GM18511 (cell line): ENCODE results near the gene SLC16A2.
"Not testable (repeated sequence)": the region's sequence is repeated elsewhere in the genome, so short reads cannot be mapped to it uniquely, and the experiment has no call there.

Source experiments
- ATAC-seq: cut with Tn5 transposase; IDR thresholded peaks from one replicate; pipeline ENCODE4 v1.9.1; 2021; ENCODE audit warnings: mild to moderate bottlenecking, moderate library complexity; ENCODE audit not compliant: unreplicated experiment

SLC16A2 gene

DNA sequence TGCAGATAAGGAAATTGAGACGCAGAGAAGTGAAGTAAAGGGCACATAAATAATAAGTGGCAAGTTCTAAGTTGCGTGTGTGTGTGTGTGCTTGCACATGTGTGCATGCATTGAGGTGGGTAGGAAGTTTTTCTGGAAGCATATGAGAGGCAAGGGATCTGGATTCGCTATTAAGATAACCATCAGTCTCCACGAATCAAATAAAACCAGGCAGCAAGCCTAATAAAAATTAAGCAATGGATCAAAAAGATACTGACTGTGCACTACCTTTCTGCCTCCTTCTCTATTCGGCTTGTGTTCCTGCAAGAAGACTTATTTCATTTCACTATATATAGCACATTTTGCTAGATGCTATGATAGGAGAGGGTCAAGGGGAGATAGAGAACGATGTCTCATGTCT, 23.8 kb downstream of the SLC16A2 start:
- no peak for ATAC-seq

DNA sequence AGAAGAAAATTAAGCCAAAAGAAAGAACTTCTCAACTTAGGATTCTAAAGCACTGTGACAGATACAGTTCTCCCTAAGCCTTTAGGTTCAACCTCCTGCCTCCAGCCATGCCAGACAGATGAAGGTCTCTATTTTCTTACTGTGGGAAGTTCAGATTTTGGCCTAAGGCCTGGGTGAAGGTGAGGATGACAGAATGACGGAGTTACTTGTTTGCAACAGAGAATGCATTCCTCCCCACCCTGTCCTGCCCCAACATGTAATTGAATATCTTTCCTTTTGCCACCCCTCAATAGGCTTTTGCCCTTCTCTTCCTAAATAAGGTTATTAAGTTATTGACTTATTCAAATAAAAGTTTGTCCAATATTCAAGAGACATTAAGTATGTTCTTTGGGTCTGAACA, 25.6 kb downstream of the SLC16A2 start:
- no peak for ATAC-seq

DNA sequence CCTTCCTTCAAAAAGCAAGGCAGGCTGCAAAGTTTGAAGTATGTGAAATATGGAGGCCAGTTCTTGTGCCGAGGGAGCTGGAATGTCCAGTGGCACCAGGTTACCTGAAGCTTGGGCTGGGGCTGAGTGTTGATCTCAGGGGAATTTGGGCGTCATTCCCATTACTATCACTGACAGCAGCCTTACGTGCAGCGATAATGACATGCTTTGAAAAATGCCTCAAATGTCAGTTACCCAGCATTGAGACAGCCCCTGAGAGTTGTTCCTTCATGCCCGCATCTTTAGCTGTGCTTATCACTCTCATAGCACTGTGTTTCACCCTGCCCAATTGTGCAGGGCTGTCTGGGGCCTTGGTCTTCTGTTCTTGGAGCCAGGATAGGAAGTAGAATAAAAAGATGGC, 27.4 kb downstream of the SLC16A2 start:
- ATAC-seq, result no peak

DNA sequence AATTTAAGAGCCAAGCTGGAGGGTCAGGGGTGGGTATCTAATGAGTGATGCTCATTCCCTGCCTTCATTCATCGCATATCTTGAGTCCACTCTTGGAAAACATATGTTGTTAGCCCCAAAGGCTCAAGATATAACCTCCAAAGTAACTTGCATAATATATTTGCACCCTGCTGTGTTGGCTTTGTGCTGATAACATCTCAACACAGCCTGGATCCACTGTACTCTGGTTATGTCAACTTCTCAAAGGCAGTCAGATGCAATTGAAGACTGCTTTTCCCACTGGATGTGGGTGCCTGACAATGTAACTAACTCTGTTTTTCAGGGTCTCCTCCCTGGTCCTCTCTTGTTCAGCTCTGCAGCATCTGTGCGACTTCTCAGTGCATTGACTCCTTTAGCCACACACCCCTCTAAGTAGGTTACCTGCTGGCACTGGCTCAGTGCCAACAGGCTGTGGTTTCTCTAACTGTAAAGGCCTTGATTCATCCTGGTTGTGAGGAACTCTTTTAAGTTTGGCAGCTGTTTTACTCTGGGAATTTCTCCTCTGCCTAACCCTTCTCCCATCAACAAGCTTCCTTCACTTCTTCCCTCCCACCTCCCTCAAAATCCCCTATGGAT, 28.1 kb downstream of the SLC16A2 start:
- ATAC-seq, result no peak

DNA sequence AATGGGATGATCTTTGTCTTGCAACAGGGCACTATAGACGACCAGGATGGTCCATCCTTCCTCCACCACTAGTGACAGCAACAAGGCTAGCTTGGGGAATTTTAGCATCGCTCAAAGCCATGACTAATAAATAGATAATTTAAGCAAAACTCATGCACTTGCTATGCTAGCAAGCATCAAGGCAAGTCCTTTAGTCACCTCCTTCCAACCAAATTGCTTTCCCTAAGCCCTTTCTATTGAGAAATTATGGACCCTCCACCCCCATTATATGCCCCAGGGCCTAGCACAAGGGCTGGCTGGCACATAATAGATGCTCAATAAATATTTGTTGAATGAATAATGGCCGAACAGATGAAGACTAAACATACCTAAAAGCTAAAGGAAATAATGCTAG, 28.6 kb downstream of the SLC16A2 start:
- ATAC-seq, result no peak

DNA sequence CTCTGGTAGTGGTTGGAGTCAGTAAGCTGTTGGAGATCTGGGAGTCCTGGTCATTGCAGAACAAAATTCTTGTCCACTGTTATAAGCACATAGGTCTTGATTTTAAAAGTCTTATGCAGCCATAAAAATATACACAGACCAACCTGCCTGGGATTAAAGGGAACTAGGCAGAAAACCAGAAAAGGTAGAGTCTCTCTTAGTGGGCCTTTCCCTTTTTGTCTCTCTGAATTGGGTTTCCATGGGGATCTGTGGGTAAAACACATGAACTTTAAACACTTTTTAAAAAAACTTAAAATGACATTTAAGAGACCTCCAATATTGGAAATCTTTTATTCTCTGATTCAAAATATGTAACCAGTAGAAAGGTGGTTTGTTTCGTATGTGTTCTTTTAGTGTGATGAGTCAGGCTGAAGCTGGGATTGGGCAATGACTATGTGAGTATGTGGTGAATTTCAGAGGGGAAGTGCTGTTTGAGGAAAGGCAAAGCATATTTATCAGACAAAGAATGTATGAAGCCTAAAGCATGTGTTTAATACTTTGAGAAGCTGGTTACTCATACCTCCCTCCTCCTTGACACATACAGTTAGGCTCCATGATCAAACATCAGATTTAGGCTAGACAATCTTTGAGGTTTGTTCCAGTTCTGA, 29.6 kb downstream of the SLC16A2 start:
- no peak for ATAC-seq

DNA sequence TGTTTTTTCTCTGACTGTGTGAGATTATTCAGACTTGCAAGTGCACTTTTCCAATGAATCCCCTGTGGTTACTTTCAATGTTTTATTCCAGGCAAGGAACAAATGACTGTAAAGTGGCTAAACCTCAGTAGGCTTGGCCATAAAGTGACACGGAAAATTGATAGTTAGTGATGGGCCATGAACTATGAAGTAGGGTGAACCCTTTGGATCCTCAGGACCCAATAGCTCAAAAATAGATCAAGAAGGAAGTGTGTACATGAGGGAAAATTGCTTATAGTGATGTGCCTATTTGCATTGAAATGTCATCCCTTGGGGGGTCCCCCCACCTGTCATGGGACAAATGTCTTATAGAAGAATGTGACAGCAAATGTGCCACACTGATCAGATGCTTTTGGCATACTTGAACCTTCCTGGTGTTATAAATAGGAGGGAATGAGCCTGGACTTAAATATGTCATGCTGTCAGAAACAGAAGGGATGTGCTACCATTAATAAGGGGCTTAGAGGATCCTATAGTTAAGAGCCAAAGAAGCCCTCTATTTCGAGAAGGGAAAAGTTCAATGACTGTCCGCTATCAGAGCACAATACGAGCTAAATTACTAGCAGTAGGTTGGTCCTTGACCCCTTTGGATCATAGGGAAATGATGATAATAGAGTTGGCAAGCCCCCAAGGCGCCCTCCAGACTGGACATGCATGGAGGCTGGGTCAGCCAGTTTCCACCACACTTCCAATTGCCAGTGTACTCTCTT, 30.3 kb downstream of the SLC16A2 start:
- ATAC-seq, result no peak

DNA sequence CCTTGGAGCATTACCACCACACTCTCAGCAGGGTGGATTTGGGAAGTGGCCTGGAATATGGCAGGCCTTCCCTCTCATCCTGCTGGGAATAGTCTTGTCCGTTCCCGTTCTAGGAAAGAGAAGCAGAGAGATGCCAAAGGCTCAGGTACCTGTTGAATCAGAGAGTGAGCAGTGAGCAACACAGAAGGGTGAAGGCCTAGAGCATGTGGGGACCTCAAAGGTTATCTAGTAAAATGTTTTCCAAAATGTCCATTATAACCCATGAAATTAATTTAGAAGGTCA, 30.8 kb downstream of the SLC16A2 start:
- ATAC-seq, result no peak

DNA sequence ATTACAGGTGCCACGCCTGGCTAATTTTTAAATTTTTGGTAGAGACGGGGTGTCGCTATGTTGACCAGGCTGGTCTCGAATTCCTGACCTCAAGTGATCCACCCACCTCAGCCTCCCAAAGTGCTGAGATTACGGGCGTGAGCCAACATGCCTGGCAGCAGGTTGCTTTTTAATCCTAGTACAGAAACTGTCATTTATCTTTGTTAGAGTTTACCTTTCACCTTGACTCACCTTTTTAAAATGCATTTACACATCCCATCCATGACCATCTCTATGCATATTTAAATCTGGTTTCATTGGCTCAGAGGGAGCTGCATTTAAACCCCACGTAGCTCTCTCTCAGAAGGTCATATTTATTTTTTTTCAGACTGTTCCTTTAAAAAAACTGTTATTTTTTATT, 31.9 kb downstream of the SLC16A2 start:
- ATAC-seq, result no peak

DNA sequence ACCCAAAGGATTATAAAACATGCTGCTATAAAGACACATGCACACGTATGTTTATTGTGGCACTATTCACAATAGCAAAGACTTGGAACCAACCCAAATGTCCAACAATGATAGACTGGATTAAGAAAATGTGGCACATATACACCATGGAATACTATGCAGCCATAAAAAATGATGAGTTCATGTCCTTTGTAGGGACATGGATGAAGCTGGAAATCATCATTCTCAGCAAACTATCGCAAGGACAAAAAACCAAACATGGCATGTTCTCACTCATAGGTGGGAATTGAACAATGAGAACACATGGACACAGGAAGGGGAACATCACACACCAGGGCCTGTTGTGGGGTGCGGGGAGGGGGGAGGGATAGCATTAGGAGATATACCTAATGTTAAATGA, 32.9 kb downstream of the SLC16A2 start:
- ATAC-seq, result not testable (repeated sequence)

DNA sequence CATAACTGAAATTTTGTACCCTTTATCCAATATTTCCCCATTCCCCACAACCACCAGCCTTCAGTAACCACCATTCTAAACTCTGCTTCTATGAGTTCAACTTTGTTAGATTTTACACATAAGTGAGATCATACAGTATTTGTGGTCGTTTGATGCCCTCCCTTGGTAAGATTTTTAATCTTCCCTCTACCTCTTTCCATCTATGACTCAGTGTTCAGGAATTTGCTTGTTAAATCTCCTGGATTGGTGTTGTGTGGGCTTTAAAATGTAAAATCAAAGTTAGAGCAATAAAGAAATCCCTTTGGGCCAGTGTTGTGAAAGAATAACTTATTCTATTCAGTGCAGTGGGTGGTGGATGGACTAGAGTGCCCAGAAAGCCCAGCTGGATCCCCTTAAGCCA, 37.4 kb downstream of the SLC16A2 start:
- no peak for ATAC-seq

DNA sequence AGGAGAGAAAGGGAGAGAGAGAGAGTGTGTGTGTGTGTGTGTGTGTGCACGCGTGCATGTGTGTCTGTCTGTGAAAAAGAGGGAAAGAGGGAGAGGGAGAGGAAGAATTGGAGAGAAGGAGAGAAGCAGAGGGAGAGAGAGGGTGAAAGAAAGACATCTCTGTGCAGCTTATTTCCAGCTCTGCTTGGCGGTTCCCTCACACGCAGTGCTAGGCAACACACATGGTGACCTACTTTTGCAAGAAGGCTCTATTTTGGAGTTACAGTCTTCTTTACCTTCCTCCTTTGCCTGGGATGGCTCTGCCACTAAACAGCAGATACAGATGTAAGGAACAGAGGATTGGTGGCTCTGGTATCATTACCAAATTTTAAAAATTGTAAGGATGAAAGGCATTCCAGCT, 40.1 kb downstream of the SLC16A2 start:
- ATAC-seq, result no peak

DNA sequence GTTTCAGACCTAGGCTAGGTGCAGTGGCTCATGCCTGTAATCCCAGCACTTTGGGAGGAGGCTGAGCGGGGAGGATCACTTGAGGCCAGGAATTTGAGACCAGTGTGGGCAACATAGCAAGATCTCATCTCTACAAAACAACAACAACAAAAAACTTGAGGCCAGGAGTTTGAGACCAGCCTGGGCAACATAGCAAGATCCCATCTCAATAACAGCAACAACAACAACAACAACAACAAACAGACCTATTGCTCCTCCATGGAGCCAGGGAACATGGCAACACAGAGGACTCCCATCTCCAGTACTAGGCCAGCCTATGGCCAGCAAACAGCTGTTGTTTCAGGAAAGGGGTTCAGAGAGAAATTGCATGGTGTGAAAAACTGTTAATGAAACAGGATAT, 43.4 kb downstream of the SLC16A2 start:
- ATAC-seq, result no peak

DNA sequence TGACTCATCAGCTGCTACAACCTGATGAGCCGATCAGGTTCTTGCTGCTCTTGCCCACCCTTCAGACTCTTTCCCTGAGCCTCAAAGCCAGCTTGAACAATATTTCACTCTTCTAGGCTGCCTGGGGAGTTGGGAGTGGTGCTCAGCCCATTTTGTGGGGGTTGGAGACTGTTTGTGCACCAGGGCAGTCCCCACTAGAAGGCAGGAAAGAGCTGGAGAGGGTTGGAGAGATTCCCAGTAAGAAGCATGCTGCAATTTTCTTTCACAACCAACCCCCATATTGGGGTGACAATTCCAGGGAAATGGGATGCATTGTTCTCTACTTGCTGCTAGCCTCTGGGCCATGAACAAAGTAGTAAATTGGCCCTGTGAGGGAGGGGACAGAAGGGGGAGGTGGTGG, 44.1 kb downstream of the SLC16A2 start:
- no peak for ATAC-seq

DNA sequence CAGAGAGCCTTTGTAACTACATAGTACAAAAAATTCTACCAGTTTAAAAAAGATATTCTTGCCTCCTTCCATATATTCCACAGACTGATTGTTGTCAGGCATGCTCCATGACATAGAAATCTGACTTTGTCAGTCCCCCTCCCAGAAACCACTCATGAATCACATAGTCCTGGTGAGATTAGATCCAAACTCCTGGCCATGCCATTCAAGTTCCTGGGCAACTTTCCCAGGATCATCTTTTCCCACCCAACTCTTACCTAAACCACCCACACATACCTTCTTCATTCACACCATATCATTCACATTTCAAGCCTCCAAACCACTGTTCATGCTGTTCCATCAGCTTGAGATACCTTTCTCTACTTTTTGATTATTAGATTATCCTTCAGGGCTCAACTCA, 46.4 kb downstream of the SLC16A2 start:
- no peak for ATAC-seq

DNA sequence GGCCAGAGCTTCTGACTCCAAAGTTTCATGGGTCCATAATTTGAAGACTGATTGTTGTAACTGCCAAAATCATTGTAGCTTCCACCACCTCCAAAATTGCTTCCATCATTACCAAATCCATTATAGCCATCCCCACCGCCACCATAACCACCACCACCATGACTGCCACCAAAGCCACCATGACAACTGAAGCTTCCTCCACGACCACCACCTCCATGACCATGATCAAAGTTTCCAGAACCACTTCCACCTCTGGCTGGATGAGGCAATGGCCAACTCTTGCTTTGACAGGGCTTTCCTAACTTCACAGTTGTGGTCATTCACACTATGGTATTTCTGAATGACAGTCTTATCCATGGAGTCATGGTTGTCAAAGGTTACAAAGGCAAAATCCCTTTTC, 51.8 kb downstream of the SLC16A2 start:
- ATAC-seq, result not testable (repeated sequence)

DNA sequence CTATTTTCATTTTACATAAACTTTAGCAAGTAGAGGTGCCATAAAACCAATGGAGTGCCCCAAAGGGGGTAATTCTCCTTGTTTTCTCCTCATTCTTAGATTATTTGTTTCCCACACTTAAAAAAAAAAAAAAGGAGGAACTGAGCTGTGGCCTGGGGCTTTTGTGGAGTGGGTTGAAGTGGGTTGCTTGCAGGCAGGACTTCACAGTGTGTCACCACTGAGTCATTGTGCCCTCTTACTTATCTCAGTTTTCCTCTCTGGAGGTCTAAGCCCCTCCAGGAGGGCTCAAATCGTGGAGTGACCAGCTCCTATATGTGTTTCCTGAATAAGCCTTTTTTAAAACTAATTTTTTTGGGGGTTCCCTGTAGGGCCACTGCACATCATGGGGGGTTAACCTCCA, 69.0 kb downstream of the SLC16A2 start:
- ATAC-seq, result no peak

DNA sequence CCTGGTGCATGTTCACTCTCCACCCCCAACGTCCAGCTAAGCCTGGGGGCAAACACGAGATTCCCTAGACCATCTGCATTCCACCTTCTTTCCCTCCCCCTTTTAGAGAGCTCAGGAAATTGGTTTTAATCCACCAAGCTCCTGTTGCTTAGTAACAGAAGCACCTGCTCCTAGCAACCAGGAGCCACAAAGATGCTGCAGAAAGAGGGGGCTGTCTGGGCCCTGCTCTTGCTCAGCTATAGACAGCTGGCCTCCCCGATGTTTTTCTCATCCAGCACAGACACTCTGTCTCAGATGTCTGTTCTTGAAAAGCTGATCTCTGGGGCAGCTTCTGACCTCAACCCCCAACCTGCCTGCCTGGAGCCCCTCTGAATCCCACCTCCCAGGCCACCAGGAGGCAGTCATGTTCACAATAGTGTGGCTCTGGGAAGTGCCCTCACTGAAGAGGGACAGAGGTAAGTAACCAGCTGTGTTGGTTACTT, 71.5 kb downstream of the SLC16A2 start:
- ATAC-seq, result no peak

DNA sequence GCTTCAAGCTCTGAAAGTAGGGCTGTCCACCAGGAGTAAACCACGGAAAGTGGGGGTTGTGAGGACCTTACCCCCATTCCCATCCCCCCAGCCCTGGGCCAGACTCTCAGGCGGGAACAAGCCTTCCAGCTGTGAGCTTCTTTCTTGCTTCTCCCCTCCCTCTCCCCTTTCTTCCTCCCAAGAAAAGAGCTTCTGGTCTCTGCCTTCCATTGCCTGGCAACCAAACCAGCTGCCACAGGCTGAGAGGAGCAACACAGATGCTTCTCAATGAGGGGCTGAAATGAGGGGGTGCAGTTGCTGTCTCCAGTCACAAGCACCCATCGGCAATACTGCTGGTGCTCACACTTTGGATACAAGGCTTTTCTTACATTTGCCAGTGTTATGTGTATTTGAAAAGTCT, 72.5 kb downstream of the SLC16A2 start:
- ATAC-seq, result no peak

DNA sequence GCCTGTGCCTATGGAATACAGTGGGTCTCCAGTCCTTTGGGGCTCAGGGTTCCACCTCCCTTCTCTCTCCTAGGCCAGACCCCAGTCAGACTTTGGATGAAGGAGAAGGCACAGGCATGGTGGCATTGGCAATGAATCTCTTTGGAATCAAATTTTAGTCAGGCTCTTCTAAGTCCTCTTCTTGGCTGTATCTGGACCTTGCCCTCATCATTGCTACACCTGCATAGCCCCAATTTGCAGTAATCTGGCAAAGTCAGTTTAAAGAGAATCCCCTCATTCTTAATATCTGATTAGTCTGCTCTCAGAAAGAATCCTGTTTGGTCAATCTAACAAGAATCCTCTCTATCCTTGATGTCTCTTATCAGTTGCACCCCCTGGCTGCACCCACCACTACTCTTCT, 77.6 kb downstream of the SLC16A2 start:
- no peak for ATAC-seq

DNA sequence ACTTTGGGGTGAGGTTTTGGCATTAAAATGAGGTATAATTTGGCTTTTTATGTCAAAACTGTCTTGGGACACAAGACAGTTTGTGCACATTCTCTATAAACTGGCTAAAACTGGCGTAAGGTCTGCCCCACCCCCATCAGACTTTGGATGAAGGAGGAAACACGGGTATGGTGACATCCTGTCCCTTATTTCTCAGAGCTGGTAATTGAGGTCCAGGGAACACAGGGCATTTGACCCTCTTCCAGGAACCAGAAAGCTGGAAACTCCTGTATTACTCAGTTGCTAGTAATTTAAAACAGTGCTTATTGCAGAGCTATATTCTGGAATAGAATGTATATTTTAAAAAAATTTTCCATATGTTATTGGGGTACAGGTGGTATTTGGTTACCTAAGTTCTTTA, 78.8 kb downstream of the SLC16A2 start:
- ATAC-seq, result no peak

DNA sequence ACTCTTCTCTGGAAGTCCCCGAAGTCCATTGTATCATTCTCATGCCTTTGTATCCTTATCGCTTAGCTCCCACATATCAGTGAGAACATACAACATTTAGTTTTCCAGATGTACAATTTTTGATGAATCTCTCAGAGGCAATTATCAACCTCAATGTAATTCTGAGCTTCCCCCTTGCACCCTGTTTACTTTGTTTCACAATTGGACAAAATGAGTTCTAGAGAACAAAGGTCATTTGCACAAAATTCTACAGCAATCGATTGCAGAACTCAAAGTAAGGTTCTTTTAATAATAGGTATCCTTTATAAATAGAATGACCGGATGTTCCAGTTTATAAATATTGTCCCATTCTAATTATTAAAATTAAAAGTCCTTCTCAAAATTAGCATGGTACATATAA, 79.3 kb downstream of the SLC16A2 start:
- no peak for ATAC-seq

DNA sequence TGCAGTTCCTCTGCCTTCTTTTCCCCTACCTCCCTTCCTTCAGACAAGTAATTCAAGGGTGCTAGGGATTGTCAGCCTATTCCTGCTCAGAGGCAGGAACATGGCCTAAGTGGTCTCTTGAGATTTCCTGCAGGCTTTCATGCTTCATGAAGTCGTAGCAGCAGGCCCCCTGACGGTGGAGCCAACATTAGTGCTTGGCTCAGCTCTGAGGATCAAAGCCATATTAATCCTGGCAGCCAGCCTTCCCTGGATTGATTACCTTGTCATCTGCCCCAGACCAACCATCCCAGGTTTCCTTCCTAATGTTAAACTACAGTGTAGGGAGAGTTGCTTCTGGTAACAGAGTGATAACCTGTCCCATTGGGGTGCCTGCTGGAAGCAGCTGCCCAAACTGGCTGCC, 84.1 kb downstream of the SLC16A2 start:
- ATAC-seq, result no peak
